HG02885 (cell line): ENCODE results near the gene KIAA1217.
"Not testable (repeated sequence)": the region's sequence is repeated elsewhere in the genome, so short reads cannot be mapped to it uniquely, and the experiment has no call there.

Experiments
- ATAC-seq: cut with Tn5 transposase; IDR thresholded peaks from one replicate; pipeline ENCODE4 v1.9.1; 2021; ENCODE audit warnings: mild to moderate bottlenecking; ENCODE audit not compliant: unreplicated experiment, poor library complexity

KIAA1217 gene

DNA sequence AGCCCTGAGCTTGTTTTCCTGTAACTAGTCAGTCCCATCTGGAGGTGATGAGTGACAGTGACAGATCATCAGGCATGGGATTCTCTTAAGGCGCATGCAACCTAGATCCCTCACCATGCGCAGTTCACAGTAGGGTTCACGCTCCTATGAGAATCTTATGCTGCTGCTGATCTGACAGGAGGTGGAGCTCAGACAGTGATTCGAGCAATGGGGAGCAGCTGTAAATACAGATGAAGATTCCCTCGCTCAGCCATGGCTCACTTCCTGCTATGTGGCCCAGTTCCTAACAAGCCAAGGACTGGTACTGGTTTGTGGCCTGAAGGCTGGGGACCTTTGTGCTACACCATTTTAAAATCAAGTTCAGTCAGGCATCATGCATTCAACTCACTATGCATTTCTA is 221.7 kb downstream of the KIAA1217 start:
- ATAC-seq: no peak

DNA sequence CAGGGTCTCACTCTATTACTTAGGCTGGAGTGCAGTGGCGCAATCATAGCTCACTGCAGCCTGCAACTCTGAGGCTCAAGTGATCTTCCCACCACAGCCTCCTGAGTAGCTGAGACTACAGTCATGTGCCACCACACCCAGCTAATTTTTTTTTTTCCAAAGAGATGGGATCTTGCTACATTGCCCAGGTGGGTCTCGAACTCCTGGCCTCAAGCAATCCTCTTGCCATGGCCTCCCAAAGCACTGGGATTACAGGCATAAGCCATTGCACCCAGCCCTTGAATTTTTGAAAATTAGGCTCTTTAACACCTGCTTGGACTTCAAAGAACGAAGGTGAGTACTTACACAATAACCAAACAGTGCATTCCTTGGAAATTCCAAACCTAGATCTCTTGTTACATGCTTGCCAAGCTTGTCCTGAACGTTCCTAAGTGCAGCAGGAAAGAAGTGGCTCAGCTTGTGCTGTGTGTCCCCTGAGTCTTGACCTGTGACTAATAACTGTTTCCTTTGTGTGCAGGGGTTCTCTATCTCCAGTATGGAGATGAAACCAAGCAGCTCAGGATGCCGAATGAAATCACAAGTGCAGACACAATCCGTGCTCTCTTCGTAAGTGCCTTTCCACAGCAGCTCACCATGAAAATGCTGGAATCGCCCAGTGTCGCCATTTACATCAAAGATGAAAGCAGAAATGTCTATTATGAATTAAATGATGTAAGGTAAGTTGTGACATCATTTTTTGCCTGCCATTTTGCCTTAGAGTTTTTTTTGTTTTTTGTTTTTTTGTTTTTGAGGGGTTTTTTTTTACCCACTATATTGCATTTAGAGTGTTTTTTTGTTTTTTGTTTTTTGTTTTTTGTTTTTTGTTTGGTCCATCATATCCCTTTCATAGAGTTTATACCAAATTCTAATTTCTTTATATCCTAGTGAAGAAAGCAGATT is 223.8 kb downstream of the KIAA1217 start:
- ATAC-seq: peak; percentile 67

DNA sequence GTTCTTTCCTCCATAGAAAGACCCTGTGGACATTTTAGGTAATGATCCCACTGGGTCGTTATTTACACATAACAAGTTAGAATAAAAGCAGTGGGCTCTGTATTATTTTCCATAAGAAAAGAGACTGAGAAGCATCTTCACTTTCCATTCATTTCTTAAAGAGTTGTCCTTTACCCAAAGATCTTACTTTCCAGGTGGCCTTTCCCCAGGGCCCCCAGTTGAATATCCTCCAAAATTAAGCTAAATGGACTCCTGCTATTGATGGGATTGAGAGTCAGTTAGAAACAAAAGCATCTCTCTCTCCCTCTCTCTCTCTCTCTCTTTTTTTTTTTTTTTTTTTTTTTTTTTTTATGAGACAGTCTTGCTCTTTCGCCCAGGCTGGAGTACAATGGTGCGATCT is 224.8 kb downstream of the KIAA1217 start:
- ATAC-seq: no peak

- ATAC-seq: no peak
These were observed 226.0 kb downstream of the KIAA1217 start for GRCh38 chr10:24434961-24435360.

- ATAC-seq: no peak
These were observed 226.4 kb downstream of the KIAA1217 start for GRCh38 chr10:24435374-24435773.

- no peak for ATAC-seq
These were observed 228.4 kb downstream of the KIAA1217 start for GRCh38 chr10:24437302-24437701.

DNA sequence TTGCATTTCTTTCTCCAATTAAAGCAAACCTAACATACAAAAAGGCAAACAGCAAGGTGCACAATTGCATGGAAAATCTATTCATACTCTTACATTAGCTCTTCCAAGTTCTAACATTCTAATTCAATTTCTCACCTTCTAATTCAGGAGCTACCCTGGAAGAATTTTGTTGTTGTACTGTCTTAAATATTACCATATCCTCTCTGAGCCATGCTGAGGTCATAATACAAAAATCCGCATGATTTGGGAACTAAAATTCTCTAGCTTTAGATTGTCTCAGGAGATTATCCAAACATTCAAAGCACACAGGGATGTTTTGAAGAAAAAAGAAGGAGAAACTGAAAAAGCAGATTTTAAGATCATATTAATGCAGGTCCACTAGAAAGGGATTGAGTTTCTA is 229.9 kb downstream of the KIAA1217 start:
- ATAC-seq: no peak

DNA sequence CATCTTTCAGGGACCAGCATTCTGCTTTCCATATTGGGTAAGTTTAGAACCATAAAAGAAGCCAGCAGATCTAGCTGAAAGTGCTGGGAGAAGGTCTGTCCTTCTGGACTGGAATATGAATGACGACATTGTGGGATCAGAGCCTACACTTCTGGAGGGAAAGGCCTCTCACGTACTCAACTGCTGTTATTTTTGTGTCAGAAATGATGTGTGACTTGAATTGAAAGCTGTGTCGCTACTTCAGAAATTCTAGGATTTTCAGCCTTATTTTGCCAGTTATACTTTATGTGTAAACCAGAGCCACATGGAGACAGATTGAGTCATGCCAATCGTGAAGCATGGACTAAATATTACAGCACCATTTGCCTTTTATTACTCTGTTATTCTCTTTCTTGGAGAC is 231.0 kb downstream of the KIAA1217 start:
- no peak for ATAC-seq

GRCh38 chr10:24440817-24441797 is 232.2 kb downstream of the KIAA1217 start:
- ATAC-seq: no peak

GRCh38 chr10:24442234-24442633 is 233.3 kb downstream of the KIAA1217 start:
- no peak for ATAC-seq

DNA sequence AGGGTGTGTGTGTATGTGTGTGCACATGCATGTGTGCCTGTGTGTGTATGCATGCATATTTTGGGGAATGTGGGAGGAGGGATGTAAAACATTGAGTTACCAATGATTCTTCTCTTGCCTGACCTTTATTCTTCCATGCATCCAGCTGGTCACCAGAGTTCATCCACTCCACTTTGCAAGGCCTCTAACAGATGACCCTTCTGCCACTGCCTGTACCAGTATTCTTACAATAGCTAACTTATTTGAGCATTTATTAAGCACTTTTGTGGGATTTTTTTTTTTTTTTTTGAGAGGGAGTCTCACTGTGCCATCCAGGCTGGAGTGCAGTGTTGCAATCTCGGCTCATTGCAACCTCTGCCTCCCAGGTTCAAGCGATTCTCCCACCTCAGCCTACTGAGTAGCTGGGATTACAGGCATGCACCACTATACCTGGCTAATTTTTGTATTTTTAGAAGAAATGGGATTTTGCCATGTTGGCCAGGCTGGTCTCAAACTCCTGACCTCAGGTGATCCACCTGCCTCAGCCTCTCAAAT is 233.8 kb downstream of the KIAA1217 start:
- ATAC-seq: not testable (repeated sequence)

GRCh38 chr10:24444337-24444736 is 235.4 kb downstream of the KIAA1217 start:
- ATAC-seq: no peak

DNA sequence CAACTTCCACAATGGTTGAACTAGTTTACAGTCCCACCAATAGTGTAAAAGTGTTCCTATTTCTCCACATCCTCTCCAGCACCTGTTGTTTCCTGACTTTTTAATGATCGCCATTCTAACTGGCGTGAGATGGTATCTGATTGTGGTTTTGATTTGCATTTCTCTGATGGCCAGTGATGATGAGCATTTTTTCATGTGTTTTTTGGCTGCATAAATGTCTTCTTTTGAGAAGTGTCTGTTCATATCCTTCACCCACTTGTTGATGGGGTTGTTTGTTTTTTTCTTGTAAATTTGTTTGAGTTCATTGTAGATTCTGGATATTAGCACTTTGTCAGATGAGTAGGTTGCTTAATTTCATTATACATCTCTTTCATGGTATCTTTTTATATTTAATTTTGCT is 237.0 kb downstream of the KIAA1217 start:
- ATAC-seq: not testable (repeated sequence)

DNA sequence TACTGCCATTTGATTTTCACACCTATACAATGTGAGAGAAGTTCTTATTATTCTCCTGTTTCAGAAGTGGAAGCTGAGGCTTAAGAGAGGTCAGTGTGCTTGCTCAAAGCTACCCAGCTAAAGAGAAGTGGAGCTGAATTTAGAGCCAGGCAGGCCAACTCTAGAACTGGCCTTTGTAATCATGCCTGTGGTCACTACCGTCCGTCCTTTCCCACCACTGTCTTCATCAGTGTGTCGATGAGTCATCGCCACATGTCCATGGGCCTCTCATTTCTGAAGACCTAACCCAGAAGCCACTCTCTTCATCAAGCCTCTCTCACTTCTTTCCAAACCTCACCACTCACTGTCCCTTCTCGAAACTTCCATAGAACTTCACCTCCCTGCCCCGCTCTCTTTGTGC is 237.8 kb downstream of the KIAA1217 start:
- no peak for ATAC-seq

- no peak for ATAC-seq
These were observed 239.5 kb downstream of the KIAA1217 start for GRCh38 chr10:24448351-24448999.

DNA sequence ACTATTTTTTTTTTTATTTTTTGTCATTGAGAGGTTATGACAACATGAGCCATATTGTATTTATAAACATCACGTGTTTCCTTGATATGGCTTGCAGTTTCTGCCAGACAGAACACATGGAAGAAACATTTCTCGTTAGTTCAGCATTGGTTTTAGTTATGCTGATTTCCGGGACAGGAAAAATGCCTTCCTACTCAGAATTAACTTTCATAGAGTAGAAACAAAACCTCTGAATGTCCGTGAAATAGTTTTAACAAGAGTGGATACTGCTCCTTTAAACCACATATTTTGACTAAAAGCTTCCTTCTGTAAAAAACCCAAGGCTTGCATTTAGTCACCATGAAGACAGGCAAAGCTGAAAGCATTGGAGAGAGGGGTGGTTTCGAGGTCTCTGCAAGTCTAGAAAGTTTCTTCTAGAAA is 240.4 kb downstream of the KIAA1217 start:
- ATAC-seq: peak; percentile 95

GRCh38 chr10:24449769-24450310 is 240.9 kb downstream of the KIAA1217 start:
- ATAC-seq: no peak

- no peak for ATAC-seq
These were observed 242.4 kb downstream of the KIAA1217 start for GRCh38 chr10:24451325-24451820.

DNA sequence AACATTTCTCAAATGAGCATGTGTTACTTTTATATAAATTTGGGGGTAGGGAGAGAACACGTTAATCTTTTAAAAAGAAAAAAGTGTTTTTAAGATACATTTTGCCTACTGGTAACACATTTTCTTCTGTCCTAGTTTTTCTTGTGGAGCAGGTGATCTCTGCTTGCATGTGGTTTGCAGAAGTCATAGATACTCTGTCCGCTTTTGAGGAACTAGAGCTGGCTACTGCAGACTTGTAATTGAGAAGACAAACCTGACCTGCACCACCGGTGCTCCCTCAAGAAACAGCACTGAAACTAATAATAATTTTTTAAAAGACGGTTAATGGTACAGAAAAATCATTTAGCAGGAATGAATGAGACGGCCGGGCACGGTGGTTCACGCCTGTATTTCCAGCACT is 243.1 kb downstream of the KIAA1217 start:
- no peak for ATAC-seq

DNA sequence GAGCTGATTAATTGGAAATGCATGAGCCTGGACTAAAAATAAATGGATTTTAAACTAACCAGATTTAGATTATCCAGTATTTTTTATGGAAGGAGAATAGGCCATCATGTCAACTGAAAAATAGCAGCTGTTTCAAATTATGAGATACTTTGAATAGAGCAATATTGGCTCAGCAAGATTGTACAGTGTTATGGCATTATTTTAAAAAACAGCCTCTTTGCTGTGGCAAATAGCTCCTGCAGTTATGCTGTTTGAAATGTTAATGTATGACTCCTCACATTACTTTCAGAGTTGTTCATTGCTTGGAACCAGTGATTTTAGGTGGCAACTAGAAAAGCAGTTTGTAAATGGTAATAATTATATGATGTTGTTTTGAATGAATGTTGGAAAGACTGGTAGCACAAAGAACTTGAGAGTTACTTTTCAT is 244.5 kb downstream of the KIAA1217 start:
- ATAC-seq: no peak
